ENCODE measurements around the gene SLC25A41.
"Not testable (repeated sequence)": the region's sequence is repeated elsewhere in the genome, so short reads cannot be mapped to it uniquely, and the experiment has no call there.

The SLC25A41 gene

DNA sequence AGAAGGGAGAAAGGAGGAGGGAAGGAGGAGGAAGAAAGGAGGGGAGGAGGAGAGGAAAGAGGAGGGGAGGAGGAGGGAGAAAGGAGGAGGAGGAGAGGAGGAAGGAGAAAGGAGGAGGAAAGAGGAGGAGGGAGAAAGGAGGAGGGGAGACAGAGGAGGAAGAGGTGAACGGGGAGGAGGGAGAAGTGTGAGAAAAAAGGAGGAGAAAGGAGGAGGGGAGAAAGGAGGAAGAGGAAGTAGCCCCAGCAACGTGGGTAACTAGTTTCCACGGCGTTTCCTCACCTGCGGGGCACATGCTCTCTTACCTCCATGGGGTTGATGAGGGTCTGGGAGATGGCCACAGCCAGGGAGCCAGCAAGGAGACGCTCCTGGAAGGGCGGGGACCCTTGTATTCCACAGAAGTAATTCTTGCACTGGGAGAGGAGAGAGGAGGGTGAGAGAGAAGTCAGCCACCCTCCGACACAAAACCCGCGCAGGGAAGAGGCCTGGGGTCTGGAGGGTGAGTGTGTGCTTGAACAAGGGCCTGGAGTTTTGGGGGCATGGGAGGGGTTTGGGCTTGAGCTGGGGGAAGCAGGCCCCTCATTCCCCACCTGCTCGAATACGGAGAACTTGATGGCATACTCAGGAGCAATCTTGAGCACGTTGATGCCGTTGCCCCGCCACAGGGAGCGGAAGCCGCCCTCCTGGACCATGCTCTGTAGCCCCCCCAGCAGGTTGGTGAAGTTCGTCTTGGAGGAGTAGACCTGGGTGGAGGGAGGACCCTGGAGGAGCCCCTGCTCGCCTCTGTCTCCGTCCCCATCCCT is 3.9 kb downstream of the SLC25A41 start:
- no peak for TF ChIP-seq CTCF (IDR thresholded peaks at IDR 0.05; ENCODE audit: insufficient read depth, low read depth, low read length, missing control alignments)
- DNase-seq (ENCODE audit: low read depth), result no peak
- H3K4me3 ChIP-seq (ENCODE audit: low read depth, low read length), result no peak overlapping the region

DNA sequence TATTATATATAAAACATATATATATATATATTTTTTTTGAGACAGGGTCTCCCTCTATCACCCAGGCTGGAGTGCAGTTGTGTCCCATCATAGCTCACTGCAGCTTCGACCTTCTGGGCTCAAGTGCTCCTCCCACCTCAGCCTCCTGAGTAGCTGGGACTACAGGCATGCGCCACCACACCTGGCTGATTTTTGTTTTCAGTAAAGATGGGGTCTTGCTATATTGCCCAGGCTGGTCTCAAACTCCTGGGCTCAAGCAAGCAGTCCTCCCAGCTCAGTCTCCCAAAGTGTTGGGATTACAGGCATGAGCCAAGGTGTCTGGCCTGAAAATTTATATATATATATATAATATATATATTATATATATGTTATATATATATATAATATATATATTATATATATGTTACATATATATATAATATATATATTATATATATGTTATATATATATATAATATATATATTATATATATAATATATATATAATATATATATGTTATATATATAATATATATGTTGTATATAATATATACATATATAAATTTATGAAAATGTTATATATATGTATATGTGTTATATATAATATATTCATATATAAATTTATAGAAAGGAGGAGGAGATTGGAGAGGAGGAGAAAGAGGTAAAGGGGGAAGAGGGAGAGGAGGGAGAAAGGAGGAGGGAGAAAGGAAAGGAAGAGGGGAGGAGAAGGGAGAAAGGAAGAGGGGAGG is 4.7 kb downstream of the SLC25A41 start:
- H3K4me3 ChIP-seq (ENCODE audit: low read depth, low read length); DNase-seq (ENCODE audit: low read depth): not testable (repeated sequence)

DNA sequence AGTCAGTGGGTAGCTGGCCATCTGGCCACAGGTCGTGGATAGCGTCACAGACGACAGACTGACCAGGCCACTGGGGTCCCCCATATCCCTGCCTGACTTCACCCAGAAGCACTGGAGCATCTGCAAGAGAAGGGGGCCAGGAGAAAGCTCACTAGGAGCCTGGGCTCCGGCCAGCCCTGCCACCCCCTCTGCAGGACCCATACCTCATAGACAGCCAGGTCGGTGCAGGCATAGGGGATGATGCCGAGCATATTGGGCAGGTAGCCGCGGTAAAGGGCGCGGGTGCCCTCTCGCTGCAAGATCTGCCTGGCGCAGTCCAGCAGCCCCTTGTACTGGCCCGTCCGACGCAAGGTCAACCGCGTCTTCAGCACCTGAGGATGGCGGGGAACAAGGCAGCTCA is 6.4 kb downstream of the SLC25A41 start:
- TF ChIP-seq CTCF (IDR thresholded peaks at IDR 0.05; ENCODE audit: insufficient read depth, low read depth, low read length, missing control alignments), result no peak
- no peak overlapping the region for H3K4me3 ChIP-seq (ENCODE audit: low read depth, low read length)
- DNase-seq (ENCODE audit: low read depth), result no peak

- no peak for DNase-seq (ENCODE audit: low read depth)
- peak overlapping the region; percentile 45 for H3K4me3 ChIP-seq (ENCODE audit: low read depth, low read length)
- no peak for TF ChIP-seq CTCF (IDR thresholded peaks at IDR 0.05; ENCODE audit: insufficient read depth, low read depth, low read length, missing control alignments)
Observed at GRCh38 chr19:6425732-6426620, 7.6 kb downstream of the SLC25A41 start.

- H3K4me3 ChIP-seq (ENCODE audit: low read depth, low read length), result peak overlapping the region; percentile 45
- no peak for TF ChIP-seq CTCF (IDR thresholded peaks at IDR 0.05; ENCODE audit: insufficient read depth, low read depth, low read length, missing control alignments)
- peak; percentile 100 for DNase-seq (ENCODE audit: low read depth)
Observed at GRCh38 chr19:6424939-6425731, 8.4 kb downstream of the SLC25A41 start.

DNA sequence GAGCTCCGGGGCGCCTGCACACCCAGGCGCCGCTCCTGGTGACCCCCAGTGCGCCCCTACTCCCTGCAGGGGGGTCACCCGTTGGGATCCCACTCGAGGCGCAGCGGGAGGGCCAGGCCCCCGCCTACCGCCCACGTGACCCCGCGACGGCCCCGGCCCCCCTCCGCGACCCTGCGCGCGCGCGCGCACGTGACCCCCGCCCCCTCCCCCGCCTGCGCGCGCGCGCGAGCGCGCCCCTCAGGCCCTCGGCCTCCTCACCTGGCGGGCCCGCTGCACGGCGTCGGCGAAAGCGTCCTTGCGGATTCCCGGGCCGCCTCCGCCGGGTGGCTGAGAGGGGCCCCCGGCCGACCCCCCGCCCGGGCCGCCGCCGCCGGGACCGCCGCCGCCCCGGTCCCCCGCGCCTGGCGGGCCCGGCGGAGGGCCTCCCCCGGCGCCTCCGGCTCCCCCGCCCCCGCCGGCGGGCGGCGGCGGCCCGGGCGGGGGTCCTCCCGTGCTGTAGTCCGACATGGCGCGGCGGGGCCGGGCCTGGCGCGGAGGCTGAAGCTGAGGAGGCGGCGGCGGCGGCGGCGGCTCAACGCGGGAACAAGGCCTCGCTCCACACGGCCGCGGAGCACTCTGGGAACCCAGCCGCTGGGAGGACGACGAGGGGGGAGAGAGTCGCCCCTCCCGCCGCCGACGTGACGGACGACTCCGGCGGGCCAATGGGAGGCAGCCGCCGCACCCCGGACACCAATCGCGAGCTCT is 9.2 kb downstream of the SLC25A41 start, which contains the start of gene KHSRP:
Gene KHSRP, minus strand, starts transcription at position 617 of the 744 bp plus-strand sequence. Its CDS starts 110 bp downstream, at position 507.
- DNase-seq (ENCODE audit: low read depth), result peak; percentile 46
- no peak for TF ChIP-seq CTCF (IDR thresholded peaks at IDR 0.05; ENCODE audit: insufficient read depth, low read depth, low read length, missing control alignments)
- peak within 1 kb of the TSS; percentile 72 for H3K4me3 ChIP-seq (ENCODE audit: low read depth, low read length)
